D341Med (cell line): Measurements from ENCODE around the gene SSBP4.

Experiments used
- DNase-seq: peaks from one replicate; pipeline ENCODE4 v3.0.0; 2012; ENCODE audit warnings: low spot score

Gene SSBP4

DNA sequence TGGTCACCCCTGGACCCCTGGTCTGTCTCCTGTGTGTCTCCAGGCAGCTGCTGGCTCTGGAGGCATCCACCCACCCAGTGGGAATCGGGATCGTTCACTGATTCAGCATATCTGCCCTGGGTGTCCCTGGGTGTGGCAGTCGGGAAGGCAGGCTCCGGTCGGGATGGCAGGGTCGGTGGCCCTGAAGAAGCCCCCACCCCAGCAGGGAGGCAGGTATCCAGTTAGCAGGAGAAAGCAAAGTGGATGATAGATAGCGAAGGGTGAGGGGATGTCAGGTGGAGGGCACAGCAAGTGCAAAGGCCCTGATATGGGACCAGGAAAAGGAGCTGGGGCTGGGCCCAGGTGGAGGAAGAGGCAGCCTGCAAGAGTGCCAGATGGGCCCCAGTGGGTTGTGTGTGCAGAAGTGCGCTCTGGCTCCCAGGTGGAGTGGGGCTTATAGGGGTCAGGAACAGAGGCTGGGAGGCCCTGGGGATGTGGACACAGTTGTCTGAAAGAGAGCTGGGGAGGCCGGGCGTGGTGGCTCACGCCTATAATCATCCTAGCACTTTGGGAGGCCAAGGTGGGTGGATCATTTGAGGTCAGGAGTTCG, 2.3 kb downstream of the SSBP4 start:
- DNase-seq, result no peak

GRCh38 chr19:18422530-18423191, 3.5 kb downstream of the SSBP4 start:
- DNase-seq, result no peak

- no peak for DNase-seq
These were observed 4.2 kb downstream of the SSBP4 start for GRCh38 chr19:18423258-18424020.

GRCh38 chr19:18424122-18424889, 5.1 kb downstream of the SSBP4 start:
- no peak for DNase-seq

GRCh38 chr19:18424890-18425514, 5.8 kb downstream of the SSBP4 start:
- no peak for DNase-seq

DNA sequence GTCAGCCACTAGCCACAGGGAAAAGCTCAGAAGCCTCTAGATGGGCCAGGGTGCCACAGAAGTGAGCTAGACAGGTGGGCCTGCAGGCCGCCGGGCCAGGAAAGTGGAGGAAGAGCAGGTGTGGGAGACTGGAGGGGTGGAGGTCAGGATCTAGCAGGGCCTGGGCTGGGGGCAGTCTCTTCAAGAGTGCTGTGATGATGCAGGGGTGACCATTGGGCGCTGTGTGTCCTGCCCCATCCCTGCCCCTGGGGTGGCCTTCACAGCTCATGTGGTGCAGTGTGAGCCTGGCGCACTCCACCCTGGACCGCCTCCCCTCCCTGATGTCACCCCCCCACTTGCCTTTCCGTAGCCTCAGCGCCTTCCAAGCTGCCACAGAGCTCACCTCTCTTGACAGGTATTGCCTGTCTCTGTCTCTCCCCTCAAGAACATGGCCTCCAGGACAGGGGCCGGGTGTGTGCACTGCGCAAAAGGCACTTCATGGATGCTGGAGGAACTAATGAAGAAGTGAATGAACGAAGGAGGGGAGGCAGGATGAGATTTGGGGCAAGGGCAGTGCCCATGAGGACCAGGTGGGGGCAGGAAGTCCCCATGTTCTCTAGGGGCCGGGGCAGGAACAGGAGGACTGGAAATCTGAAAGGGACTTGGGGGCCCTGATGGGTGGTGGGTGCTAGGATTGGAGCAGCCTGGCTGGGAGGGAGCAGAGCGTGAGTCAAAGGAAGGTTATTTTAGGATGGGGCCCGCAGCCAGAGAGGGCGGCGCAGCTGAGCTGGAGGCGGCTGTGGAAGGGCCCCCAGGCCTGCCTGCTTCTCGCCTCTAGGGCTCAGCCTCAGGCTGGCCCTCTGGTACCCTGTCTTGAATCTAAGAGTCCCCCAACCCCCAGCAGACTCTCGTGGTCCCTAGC, 6.6 kb downstream of the SSBP4 start:
- no peak for DNase-seq

DNA sequence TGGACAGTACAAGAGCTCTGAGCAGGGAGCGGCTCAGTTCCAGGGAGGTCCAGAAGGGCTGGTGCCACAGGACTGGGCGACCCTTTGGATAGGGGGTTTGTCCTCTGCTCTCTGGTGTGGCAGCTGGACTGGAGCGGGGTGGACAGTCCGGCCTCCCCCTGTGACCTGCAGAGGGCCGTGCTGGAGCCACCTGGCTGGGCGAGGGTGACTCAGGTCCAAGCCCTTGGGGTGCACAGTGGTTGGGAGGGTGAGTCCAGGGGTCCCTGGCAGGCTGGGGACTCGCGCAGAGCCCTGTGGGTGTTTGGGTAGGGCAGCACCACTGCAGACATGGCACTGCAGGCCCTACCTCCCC, 7.2 kb downstream of the SSBP4 start:
- no peak for DNase-seq

GRCh38 chr19:18427080-18427742, 8.0 kb downstream of the SSBP4 start:
- DNase-seq, result no peak

DNA sequence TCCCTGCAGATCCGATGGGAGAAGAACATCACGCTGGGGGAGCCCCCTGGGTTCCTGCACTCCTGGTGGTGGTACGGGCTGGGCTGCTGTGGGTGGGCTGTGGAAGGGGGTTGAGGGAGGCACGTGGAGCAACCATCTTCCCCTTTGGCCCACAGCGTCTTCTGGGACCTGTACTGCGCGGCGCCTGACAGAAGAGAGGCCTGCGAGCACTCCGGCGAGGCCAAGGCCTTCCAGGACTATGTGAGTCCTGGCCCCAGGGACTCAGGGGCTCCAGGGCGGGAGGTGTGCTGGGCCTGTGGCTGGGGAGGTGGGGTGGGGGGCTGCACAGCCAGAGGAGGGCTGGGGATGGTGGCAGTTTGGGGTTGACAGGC, 8.5 kb downstream of the SSBP4 start:
- no peak for DNase-seq

DNA sequence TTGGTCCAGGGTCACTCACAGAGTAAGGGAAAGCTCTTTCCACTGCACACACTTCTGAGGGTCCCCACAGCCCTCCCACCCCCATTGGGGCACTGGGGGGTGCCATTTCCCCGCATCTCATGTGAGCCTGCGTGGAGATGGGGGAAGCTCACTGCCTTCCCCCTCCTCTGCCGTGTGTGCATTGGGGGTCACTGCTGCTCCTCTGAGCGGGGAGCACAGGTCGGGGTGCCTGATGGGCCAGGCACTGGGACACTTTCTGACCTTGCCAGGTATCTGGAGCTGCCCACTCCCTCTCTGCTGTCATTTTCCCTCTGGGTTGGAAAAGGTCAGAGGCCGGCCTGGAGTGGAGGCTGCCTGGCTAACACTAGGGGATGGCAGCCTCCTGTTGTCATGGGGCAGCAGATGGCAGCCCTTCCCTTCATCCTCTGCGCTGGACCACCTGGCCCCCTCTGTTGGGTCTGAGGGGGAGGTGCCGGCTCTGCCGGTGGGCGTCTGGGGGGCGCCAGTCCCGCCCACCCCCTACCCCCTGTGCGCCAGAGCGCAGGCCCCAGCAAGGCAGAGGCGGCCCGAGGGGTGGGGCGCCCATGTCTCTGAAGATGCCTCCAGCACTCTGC, 9.1 kb downstream of the SSBP4 start:
- peak; percentile 78 for DNase-seq

DNA sequence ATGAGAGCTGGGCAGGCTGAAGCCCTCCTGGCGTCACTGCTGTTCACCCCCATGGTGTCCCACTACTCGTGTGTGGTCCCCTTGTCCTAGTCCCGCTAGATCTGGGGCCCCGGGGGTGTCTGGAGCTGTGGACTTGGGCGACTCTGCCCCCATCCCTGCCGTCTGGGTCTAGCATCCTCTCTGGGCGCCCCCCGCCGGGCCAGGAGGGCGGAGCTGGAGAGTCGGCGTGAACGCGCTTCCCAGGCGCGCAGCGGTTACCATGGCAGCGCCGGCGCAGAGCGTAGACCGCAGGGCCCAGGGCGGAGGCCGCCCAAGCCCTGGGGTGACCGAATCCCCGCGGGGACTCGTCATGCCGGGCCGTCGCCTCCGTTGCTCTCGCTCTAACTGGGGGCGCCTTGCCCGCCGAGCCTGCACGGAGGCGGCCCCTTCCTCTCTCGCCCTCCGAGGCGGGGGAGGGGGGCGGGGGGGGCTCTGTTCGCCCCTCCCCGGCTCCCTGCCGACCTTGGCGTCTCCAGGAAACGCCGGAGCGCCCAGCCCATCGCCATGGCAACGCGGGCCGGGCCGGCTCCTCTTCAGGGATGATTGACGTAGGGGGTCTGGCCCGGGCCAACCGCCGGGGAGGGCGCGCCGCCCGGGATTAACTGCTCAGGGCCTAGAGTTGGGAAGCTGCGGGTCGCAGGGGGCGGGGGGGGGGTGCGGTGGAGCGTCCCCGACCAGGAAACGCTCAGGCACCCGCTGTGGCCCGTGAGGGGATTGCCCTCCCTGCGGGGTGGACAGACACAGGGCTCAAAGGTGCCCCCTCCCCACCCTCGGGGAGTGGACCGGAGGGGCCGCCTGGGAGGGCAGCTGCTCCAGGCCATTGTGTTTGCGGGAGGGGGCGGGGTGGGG, 9.8 kb downstream of the SSBP4 start:
- DNase-seq, result peak; percentile 93

DNA sequence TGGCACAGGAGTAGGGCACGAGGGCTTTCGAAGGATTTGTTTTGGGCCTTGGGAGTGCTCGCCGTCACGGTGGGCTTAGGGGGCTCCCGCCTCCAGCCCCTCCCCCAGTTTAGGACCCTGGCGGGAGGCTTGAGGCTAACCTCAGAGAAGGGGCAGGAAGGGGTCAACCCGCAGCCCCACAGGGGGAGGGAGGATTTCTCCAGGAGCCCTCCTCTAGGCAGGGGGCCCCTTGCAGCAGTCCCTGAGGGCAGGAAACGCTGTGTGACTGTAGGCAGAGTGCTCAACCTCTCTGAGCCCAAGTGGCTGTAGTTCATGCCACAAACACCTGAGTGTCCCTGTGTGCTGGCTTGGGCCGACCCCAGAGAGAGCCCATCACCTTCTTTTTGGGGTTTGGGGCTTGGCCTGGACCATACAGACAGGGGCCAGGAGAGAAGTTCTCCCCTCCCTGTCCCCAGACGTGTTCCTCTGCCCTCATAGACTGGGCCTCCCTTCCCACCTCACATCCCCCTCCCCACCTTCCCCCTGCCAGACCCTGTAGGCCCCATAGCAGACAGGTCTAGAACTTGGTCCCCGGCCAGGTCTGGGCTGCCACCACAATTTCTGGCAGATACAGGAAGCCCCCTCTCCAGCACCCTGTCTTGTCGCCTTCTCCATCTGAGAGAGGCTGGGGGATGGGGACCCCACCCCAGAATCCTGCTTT, 10.7 kb downstream of the SSBP4 start:
- no peak for DNase-seq

GRCh38 chr19:18430417-18431144, 11.4 kb downstream of the SSBP4 start:
- no peak for DNase-seq

- no peak for DNase-seq
These were observed 12.4 kb downstream of the SSBP4 start for GRCh38 chr19:18431351-18432197.

GRCh38 chr19:18432275-18433014, 13.2 kb downstream of the SSBP4 start:
- no peak for DNase-seq

GRCh38 chr19:18433015-18433691, 14.0 kb downstream of the SSBP4 start:
- DNase-seq, result no peak
